ENCODE measurements around the gene ALOXE3.

ALOXE3 gene

DNA sequence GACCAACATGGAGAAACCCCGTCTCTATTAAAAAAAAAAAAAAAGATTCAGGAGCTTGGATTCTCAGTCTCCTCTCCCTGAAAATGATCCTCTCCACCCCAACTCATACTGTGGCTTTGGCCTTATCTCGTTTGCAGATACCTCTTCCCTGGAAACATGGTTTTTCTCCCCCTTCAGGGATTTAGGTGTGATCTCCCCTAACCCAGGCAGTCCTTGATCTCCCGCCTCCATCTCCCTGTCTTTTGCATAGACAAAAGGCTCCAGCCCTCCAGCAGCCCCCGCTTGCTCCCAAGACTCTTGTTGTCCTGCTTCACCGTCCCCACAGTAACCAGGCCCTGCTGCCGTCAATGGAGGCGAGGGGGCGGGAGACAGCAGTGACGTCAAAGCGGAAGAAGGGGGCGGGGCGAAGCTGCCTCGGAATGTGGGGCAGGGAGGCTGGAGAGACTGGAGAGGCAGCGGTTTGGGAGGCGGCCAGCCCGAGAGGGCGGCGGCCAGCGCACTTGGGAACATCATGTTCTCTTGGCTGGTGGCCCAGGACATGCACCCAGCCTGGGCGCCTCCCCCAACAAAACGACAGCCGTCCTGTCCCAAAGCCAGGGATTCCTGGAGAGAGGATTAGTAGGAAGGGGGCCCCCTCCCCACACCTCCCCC lies 35.8 kb upstream of the ALOXE3 start:
- DNase-seq (ENCODE audit: low read depth in 3 of 3) = peak; percentile 77 to 91 (median 82)

DNA sequence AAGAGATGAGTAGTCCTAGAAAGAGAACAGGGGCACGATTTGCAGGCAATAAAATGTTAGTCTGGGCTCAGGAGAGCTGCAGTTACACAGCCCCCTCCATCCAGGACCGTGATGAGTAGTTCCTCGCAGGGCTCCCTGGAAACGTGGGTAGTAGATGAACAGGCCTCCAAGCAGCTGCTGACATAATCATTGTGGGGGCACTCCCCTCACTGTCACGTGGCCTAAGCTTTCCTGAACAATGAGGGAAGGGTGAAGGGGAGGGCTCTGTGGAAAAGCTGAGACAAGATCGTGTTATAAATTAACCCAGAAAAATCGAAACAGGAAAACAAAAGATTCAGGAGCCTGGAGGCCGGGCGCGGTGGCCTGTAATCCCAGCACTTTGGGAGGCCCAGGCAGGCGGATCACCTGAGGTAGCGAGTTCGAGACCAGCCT lies 35.2 kb upstream of the ALOXE3 start:
- DNase-seq (ENCODE audit: low read depth in 3 of 3) = peak in 2 of 3 experiments; percentile 55 to 67

DNA sequence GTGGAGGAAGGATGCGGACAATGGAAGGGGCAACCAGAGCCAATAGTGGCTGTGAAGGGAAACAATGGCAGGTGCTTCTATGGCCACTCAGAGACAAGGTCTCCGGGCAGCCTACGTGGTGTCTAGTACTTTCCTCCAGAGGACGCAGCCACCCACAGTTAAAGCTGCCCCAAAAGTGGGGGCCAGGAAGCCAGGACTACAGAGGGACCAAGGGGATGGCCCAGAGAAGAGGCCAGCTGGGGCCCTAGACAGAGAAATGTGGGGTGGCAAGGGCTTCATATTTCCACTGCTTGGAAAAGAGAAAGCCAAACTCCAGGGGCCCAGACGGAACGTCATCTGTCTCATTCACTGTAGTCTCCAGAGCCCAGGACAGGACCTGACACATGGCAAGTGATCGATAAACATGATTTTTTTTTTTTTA lies 34.7 kb upstream of the ALOXE3 start:
- no peak for DNase-seq (ENCODE audit: low read depth in 3 of 3)

DNA sequence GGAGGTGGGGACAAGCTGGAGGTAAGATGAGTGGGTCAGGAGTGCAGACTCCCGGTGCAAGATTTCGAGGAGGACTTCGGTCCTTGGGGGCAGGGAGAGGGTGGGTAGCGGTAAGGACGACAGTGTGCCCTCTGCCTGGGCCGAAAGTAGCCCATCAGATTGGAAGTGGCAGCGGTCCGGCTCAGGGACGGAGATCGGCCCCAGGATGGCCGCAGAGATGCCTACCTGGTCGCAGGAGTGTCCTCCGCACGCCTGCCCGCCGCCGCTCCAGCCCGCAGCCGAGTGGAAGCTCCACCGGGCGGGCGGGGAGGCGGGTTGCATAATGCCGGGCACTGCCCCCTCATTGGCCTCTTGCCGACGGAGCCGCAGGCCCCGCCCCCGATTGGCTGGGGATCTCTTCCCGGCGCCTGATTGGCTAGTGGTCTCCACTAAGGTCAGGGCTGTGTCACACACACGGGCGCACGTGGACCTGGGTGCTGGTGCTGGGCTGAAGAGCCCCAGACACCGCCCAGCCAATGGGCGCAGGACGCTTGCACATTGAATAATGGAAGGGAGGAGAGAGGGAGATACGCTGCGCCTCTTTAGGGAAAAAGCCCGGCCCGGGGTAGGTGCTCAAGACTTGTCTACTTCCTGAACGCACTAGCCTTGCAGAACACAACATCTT lies 33.9 kb upstream of the ALOXE3 start, which contains the start of gene PER1:
TSS of gene PER1 (minus strand) at position 293 of the 664 bp plus-strand sequence. CDS start 1,698 bp downstream, outside the sequence.
- peak; percentile 76 to 93 (median 79) for DNase-seq (ENCODE audit: low read depth in 3 of 3)

DNA sequence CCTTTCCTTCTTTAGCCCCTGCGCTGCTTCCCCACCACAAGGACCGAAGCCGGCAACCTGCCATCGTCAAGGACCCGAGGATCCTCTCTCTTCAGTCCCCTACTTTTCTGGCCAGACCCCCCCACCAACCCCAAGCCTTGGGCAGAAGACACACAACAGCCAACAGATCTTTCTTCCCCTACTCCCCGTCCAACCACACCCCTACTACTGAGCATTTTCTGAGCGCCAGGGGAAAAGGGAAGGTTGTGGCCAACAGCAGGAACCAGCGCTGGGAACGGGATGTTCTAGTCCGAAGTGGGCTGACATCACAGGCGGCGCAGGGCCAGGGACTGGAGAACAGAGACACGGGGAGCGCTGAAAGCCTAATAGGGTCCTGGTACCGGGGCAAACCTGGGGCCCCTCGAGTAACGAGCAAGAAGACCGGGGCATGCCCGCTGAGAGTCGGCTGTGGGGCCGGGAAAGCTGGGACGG lies 33.4 kb upstream of the ALOXE3 start:
- DNase-seq (ENCODE audit: low read depth in 3 of 3) = no peak

- DNase-seq (ENCODE audit: low read depth in 3 of 3) = peak; percentile 76 to 90 (median 78)
Measured at GRCh38 chr17:8151120-8151640, 32.9 kb upstream of the ALOXE3 start.

GRCh38 chr17:8150194-8151119 lies 32.1 kb upstream of the ALOXE3 start:
- DNase-seq (ENCODE audit: low read depth in 3 of 3) = no peak

- no peak for DNase-seq (ENCODE audit: low read depth in 3 of 3)
Measured at GRCh38 chr17:8149419-8150193, 31.3 kb upstream of the ALOXE3 start.

- DNase-seq (ENCODE audit: low read depth in 3 of 3) = no peak
Measured at GRCh38 chr17:8148560-8148959, 30.2 kb upstream of the ALOXE3 start.

DNA sequence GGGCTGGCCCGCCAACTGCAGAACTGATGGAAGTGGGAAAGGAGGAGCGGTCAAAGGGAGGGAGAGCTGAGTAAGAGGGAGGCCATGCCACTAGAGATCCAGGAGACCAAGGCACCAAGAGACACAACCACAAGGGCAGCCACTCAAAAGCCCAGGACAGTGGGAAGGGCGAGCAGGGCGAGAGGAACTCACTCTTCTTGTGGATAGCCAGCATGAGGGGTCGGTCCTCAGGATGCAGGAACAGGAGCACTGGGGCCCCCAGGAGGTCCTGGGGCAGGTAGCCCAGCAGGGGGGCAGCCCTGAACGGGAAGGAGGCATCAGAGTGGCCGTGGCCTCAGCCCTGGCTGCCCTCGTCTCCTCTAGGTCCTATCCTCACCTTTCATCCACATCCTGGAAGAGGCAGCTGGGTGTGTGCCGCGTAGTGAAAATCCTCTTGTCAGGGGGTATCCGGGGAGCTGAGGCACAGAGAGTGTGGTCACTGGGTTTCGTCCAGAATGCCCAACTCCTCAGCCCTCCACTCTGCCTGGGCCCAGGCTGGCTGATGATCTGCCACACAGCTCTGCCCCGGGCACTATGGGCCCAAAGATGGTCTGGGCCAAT lies 29.6 kb upstream of the ALOXE3 start:
- no peak for DNase-seq (ENCODE audit: low read depth in 3 of 3)

- no peak for DNase-seq (ENCODE audit: low read depth in 3 of 3)
Measured at GRCh38 chr17:8147141-8147804, 29.0 kb upstream of the ALOXE3 start.

- no peak for DNase-seq (ENCODE audit: low read depth in 3 of 3)
Measured at GRCh38 chr17:8146381-8147140, 28.2 kb upstream of the ALOXE3 start.

- DNase-seq (ENCODE audit: low read depth in 3 of 3) = no peak
Measured at GRCh38 chr17:8145811-8146210, 27.5 kb upstream of the ALOXE3 start.

DNA sequence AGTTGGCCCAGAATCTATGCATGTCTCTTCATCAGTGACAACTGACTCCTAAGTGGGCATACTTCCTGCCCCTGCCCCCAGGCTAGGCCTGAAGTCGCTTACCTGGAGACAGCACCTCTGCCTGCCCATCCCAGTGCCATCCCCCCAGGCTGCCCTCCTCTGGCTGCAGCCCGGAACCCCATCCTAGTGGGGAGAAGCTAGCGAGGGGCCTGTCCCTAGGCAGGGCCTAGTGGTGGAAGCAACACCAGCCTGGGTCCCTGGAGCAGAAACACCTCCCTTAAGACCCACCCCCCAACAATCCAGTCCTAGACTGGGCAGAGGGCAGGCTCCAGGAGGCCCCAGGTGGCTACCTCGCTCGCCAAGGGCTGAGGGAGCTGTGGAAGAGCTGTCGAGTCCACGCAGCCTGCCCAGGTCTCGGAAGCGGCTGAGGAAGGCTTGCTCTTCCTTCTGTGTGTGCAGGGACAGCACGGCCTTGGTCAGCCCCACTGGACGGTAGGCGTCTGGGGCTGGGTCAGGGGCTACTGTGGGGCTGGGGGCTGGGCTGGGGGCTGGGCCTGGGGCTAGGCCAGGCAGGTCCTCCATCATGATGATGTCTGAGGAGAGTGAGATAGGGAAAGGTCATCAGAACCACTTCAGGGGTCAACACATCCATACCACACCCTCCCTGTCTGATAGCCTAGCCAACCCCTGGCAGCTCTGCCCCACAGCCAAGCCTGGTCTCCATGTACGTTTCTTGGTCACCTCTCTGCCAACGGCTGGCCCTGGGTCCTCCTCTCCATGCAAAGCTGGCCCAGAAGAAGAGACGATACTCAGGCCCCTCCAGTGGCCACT lies 26.3 kb upstream of the ALOXE3 start:
- no peak for DNase-seq (ENCODE audit: low read depth in 3 of 3)

GRCh38 chr17:8143581-8144400 lies 25.5 kb upstream of the ALOXE3 start:
- no peak for DNase-seq (ENCODE audit: low read depth in 3 of 3)

GRCh38 chr17:8142887-8143580 lies 24.7 kb upstream of the ALOXE3 start:
- DNase-seq (ENCODE audit: low read depth in 3 of 3) = no peak

Data from stimulated activated CD4-positive, alpha-beta T cell treated with anti-CD3 and anti-CD28 coated beads, TNF-alpha, amount 100 ng/mL, for 24 hours (primary cell).